IMR-90 (cell line): ENCODE results near the gene CPD. TPM values are rescaled to one million over a fixed set of nuclear protein-coding genes. Genes with fewer than 3 reads are reported as not detected.

Source experiments
- ATAC-seq: fragments of 200-7000 bp; cut with Tn5 transposase; 2 replicates; pipeline ENCODE4 v1.9.1; 2020; ENCODE audit warnings: low read depth, mild to moderate bottlenecking, moderate library complexity
- BruUV-seq: library from RNA; stranded (reverse); fragments of 400-500 nt; replicated peaks from 2 replicates; lab custom pipeline; 2021; lab: Mats Ljungman, UMichigan
- CTCF ChIA-PET: fragments of 300-600 bp; formaldehyde crosslinking; extraction: SDS; loops from one replicate; lab custom pipeline; 2021; ENCODE audit warnings: antibody characterized with exemption; lab: Yijun Ruan, JAX
- POLR2A ChIA-PET: fragments of 300-600 bp; sonication (Branson Sonifier 250); formaldehyde crosslinking; loops from one replicate; lab custom pipeline; 2022; ENCODE audit warnings: antibody characterized with exemption; ENCODE audit not compliant: unreplicated experiment; lab: Charles Lee
- DNase-seq: peaks from one replicate; pipeline ENCODE4 v3.0.0; 2013
- H2AFZ ChIP-seq: replicated peaks from 2 replicates; pipeline ENCODE3; 2013; ENCODE audit warnings: low read length, mild to moderate bottlenecking; ENCODE audit not compliant: poor library complexity
- H2AK5ac ChIP-seq: 2 replicates; pipeline ENCODE4 v1.6.1; 2013; ENCODE audit warnings: low read depth, low read length, inconsistent platforms
- H2AK9ac ChIP-seq: replicated peaks from 2 replicates; pipeline ENCODE3; 2013; ENCODE audit warnings: mild to moderate bottlenecking, low read depth, low read length, moderate library complexity; ENCODE audit not compliant: poor library complexity
- H2BK120ac ChIP-seq: 2 replicates; pipeline ENCODE4 v1.6.1; 2013; ENCODE audit warnings: low read depth, low read length, inconsistent platforms
- H2BK15ac ChIP-seq: 3 replicates; pipeline ENCODE4 v1.6.1; 2013; ENCODE audit warnings: low read depth, low read length, inconsistent platforms
- H2BK20ac ChIP-seq: 2 replicates; pipeline ENCODE4 v1.6.1; 2013; ENCODE audit warnings: low read depth, mild to moderate bottlenecking, inconsistent platforms, low read length, moderate library complexity
- H2BK5ac ChIP-seq: 2 replicates; pipeline ENCODE4 v1.6.1; 2013; ENCODE audit warnings: mild to moderate bottlenecking, low read depth, low read length, inconsistent platforms; ENCODE audit not compliant: poor library complexity, severe bottlenecking
- H3K14ac ChIP-seq: replicated peaks from 2 replicates; pipeline ENCODE4 v1.6.1; 2013; ENCODE audit warnings: low read depth, low read length, inconsistent platforms
- H3K18ac ChIP-seq: 2 replicates; pipeline ENCODE4 v1.6.1; 2013; ENCODE audit warnings: low read depth, low read length, control low read depth
- H3K23ac ChIP-seq: 2 replicates; pipeline ENCODE4 v1.6.1; 2013; ENCODE audit warnings: low read depth, low read length, inconsistent platforms
- H3K27ac ChIP-seq: 2 replicates; pipeline ENCODE4 v1.5.1; 2013; ENCODE audit warnings: mild to moderate bottlenecking, control low read depth, low read length; ENCODE audit not compliant: insufficient read depth
- H3K27me3 ChIP-seq: 2 replicates; pipeline ENCODE4 v1.6.1; 2013; ENCODE audit warnings: low read length; ENCODE audit not compliant: control insufficient read depth, insufficient read depth
- H3K36me3 ChIP-seq: 2 replicates; pipeline ENCODE4 v1.6.1; 2013; ENCODE audit warnings: low read length, mixed read lengths; ENCODE audit not compliant: control insufficient read depth, insufficient read depth
- H3K4ac ChIP-seq: 2 replicates; pipeline ENCODE4 v1.6.1; 2013; ENCODE audit warnings: low read depth, low read length, inconsistent platforms
- H3K4me1 ChIP-seq: 2 replicates; pipeline ENCODE4 v1.6.1; 2013; ENCODE audit warnings: low read length, mixed read lengths; ENCODE audit not compliant: control insufficient read depth, insufficient read depth
- H3K4me2 ChIP-seq: 2 replicates; pipeline ENCODE4 v1.6.1; 2013; ENCODE audit warnings: low read depth, mild to moderate bottlenecking, control low read depth, low read length, moderate library complexity
- H3K4me3 ChIP-seq: 2 replicates; pipeline ENCODE4 v1.5.1; 2013; ENCODE audit warnings: low read depth, mild to moderate bottlenecking, control low read depth, low read length, moderate library complexity; ENCODE audit not compliant: insufficient read depth
- H3K56ac ChIP-seq: 2 replicates; pipeline ENCODE4 v1.6.1; 2013; ENCODE audit warnings: low read length, inconsistent platforms; ENCODE audit not compliant: insufficient read depth; ENCODE audit errors: extremely low read depth
- H3K79me1 ChIP-seq, 2 experiments: 2 replicates each; pipeline ENCODE4 v1.6.1; 2013; ENCODE audit warnings: low read length in 2 of 2, inconsistent platforms in 1 of 2, low read depth in 1 of 2
- H3K9ac ChIP-seq: 2 replicates; pipeline ENCODE4 v1.6.1; 2013; ENCODE audit warnings: low read depth, low read length, control low read depth
- H3K9me1 ChIP-seq: 2 replicates; pipeline ENCODE4 v1.6.1; 2013; ENCODE audit warnings: low read length, inconsistent platforms; ENCODE audit not compliant: insufficient read depth
- H3K9me3 ChIP-seq: 2 replicates; pipeline ENCODE4 v1.6.1; 2013; ENCODE audit warnings: low read length; ENCODE audit not compliant: control insufficient read depth, insufficient read depth
- H4K20me1 ChIP-seq: 2 replicates; pipeline ENCODE4 v1.6.1; 2013; ENCODE audit warnings: low read length, inconsistent platforms; ENCODE audit not compliant: insufficient read depth
- H4K5ac ChIP-seq: 2 replicates; pipeline ENCODE4 v1.6.1; 2013; ENCODE audit warnings: mild to moderate bottlenecking, low read depth, low read length, control low read depth
- H4K8ac ChIP-seq, 2 experiments: 2 replicates each; pipeline ENCODE4 v1.6.1; 2013; ENCODE audit warnings: low read depth in 2 of 2, low read length in 2 of 2, control low read depth in 1 of 2, inconsistent platforms in 1 of 2
- H4K91ac ChIP-seq: 2 replicates; pipeline ENCODE4 v1.6.1; 2013; ENCODE audit warnings: low read depth, low read length, inconsistent platforms; ENCODE audit not compliant: insufficient read depth
- BHLHE40 ChIP-seq: fragments of 150-350 bp; IDR thresholded peaks from 2 replicates; pipeline ENCODE4 v1.6.1; 2016; ENCODE audit warnings: mild to moderate bottlenecking, low read depth, low read length
- CEBPB ChIP-seq: IDR thresholded peaks from 2 replicates; pipeline ENCODE4 v1.6.1; 2012; ENCODE audit warnings: low read depth, low read length, improper control_type of control experiment
- CHD1 ChIP-seq: IDR thresholded peaks from 2 replicates; pipeline ENCODE4 v1.6.1; 2012; ENCODE audit warnings: low read depth, low read length, improper control_type of control experiment
- ELK1 ChIP-seq: fragments of 150-350 bp; IDR thresholded peaks from 2 replicates; pipeline ENCODE4 v1.6.1; 2016; ENCODE audit warnings: low read depth, mild to moderate bottlenecking, low read length, moderate library complexity, borderline replicate concordance
- FOS ChIP-seq: fragments of 150-350 bp; IDR thresholded peaks from 2 replicates; pipeline ENCODE4 v1.6.1; 2016; ENCODE audit warnings: low read depth, low read length
- MAFK ChIP-seq: IDR thresholded peaks from 2 replicates; pipeline ENCODE4 v1.6.1; 2012; ENCODE audit warnings: low read depth, low read length, improper control_type of control experiment
- MAZ ChIP-seq: IDR thresholded peaks from 2 replicates; pipeline ENCODE4 v1.6.1; 2012; ENCODE audit warnings: low read depth, mild to moderate bottlenecking, low read length, improper control_type of control experiment, moderate library complexity, borderline replicate concordance
- MXI1 ChIP-seq: IDR thresholded peaks from 2 replicates; pipeline ENCODE4 v1.6.1; 2012; ENCODE audit warnings: low read depth, mild to moderate bottlenecking, low read length, moderate library complexity, borderline replicate concordance
- NFE2L2 ChIP-seq: fragments of 150-350 bp; IDR thresholded peaks from 2 replicates; pipeline ENCODE4 v1.6.1; 2016; ENCODE audit warnings: low read depth, mild to moderate bottlenecking, low read length
- POLR2A ChIP-seq: IDR thresholded peaks from 2 replicates; pipeline ENCODE4 v1.6.1; 2012; ENCODE audit warnings: mild to moderate bottlenecking, low read depth, low read length
- RAD21 ChIP-seq: IDR thresholded peaks from 2 replicates; pipeline ENCODE4 v1.6.1; 2012; ENCODE audit warnings: low read length, improper control_type of control experiment
- RCOR1 ChIP-seq: IDR thresholded peaks from 2 replicates; pipeline ENCODE4 v1.6.1; 2012; ENCODE audit warnings: mild to moderate bottlenecking, low read length, improper control_type of control experiment; ENCODE audit not compliant: insufficient replicate concordance
- RFX5 ChIP-seq: IDR thresholded peaks from 2 replicates; pipeline ENCODE4 v1.8.0; 2012; ENCODE audit warnings: low read depth, mild to moderate bottlenecking, low read length, moderate library complexity
- SMC3 ChIP-seq: fragments of 150-350 bp; IDR thresholded peaks from 2 replicates; pipeline ENCODE4 v1.6.1; 2016; ENCODE audit warnings: low read depth, mild to moderate bottlenecking, antibody characterized with exemption, low read length, moderate library complexity
- USF2 ChIP-seq: fragments of 150-350 bp; IDR thresholded peaks from 2 replicates; pipeline ENCODE4 v1.6.1; 2017; ENCODE audit warnings: mild to moderate bottlenecking, antibody characterized with exemption, low read length, low read depth
- WGBS, 2 experiments: methylation state at CpG; one replicate each; pipeline versions ENCODE4 v1.1.5 to v1.1.7; 2013; ENCODE audit warnings: missing lambda C conversion rate in 2 of 2; ENCODE audit not compliant: insufficient read length in 1 of 2; ENCODE audit errors: extremely low coverage in 2 of 2; 5-methylcytosine and 5-hydroxymethylcytosine counted together
- dilution Hi-C: fragments of 300-500 bp; cut with HindIII; formaldehyde crosslinking; loops from one replicate; pipeline ENCODE4 v1.14.3; 2018; ENCODE audit warnings: low sequenced_read_pairs; ENCODE audit not compliant: unreplicated experiment
- in situ Hi-C: fragments of 300-500 bp; cut with MboI; formaldehyde crosslinking; loops from 3 replicates; pipeline ENCODE4 v1.14.3; 2019; ENCODE audit warnings: low sequenced_read_pairs, inconsistent platforms, mixed read lengths
- intact Hi-C: fragments of 100-400 bp; cut with micrococcal nuclease; formaldehyde crosslinking; loops from 2 replicates; pipeline ENCODE4 v1.10.0; 2022
- polyA plus RNA-seq, 3 experiments: library from polyadenylated mRNA; depleted of rRNA; stranded (reverse); fragments of >200 nt; gene quantifications; 2 replicates each; pipeline ENCODE4 v1.2.3, GENCODE V29; 2012; ENCODE audit warnings: low replicate concordance in 1 of 3
- total RNA-seq: library from RNA; depleted of rRNA; stranded (reverse); fragments of >200 nt; gene quantifications from 2 replicates; pipeline ENCODE4 v1.2.3, GENCODE V29; 2012
- TF ChIP-seq, protein P1 (sequence below): conservative IDR thresholded peaks from 2 replicates; pipeline ENCODE4 v1.5.1; 2012; ENCODE audit warnings: mild to moderate bottlenecking, low read depth, low read length, improper control_type of control experiment

Gene CPD
- total and polyA plus RNA-seq, 2 of the 4 experiments (the other 2 are of a cell fraction) = 23.4 to 94.5 TPM

- H3K4ac ChIP-seq = peak overlapping the region; percentile 46; the same call in 1 of the 2 replicates
These were observed 3.1 kb upstream of the CPD start for GRCh38 chr17:30375661-30376060.

More at GRCh38 chr17:30375661-30376060, 3.1 kb upstream of the CPD start:
- Histone ChIP-seq H3K4me3 (no peak overlapping the region), H2AK9ac (no peak overlapping the region), H3K9me3 (no peaks in the 10 kb centered on the region), H2BK15ac (0 out of 3 replicates have a peak overlapping the region, but pooled peaks have one; percentile 8), H3K18ac (no peak overlapping the region; the same call in 1 of the 2 replicates), H4K8ac (no peak overlapping the region), H3K27ac (no peak overlapping the region), H2BK20ac (peak overlapping the region; percentile 65; the same call in 1 of the 2 replicates), H3K4me2 (no peak overlapping the region), H3K27me3 (no peaks in the 10 kb centered on the region), H2AFZ (no peak overlapping the region), H3K9ac (no peak overlapping the region), H3K56ac (peak overlapping the region; percentile 24; the same call in 1 of the 2 replicates), H3K14ac (no peak overlapping the region), H2BK120ac (no peak overlapping the region), H4K91ac (no peak overlapping the region), H2AK5ac (peak overlapping the region; percentile 42; the same call in 1 of the 2 replicates), H4K5ac (no peak overlapping the region), H3K36me3 (no peaks in the 10 kb centered on the region), H3K9me1 (peaks cover 13% of the 10 kb centered on the region), H3K4me1 (peaks cover 20% of the 10 kb centered on the region), H4K20me1 (peaks cover 12% of the 10 kb centered on the region; the same call in 1 of the 2 replicates), H3K23ac (0 out of 2 replicates have a peak overlapping the region, but pooled peaks have one; percentile 7), H2BK5ac (no peak overlapping the region), H3K79me1 (peaks cover 5 to 16% of the 10 kb centered on the region in 2 experiments; a peak in 3 of 4 replicates)
- no peak for TF ChIP-seq RAD21
- TF ChIP-seq, protein P1, sequence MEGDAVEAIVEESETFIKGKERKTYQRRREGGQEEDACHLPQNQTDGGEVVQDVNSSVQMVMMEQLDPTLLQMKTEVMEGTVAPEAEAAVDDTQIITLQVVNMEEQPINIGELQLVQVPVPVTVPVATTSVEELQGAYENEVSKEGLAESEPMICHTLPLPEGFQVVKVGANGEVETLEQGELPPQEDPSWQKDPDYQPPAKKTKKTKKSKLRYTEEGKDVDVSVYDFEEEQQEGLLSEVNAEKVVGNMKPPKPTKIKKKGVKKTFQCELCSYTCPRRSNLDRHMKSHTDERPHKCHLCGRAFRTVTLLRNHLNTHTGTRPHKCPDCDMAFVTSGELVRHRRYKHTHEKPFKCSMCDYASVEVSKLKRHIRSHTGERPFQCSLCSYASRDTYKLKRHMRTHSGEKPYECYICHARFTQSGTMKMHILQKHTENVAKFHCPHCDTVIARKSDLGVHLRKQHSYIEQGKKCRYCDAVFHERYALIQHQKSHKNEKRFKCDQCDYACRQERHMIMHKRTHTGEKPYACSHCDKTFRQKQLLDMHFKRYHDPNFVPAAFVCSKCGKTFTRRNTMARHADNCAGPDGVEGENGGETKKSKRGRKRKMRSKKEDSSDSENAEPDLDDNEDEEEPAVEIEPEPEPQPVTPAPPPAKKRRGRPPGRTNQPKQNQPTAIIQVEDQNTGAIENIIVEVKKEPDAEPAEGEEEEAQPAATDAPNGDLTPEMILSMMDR = no peak
- TF ChIP-seq ELK1 = no peak
- TF ChIP-seq BHLHE40 = no peak
- TF ChIP-seq NFE2L2 = no peak
- TF ChIP-seq POLR2A = no peak
- TF ChIP-seq MAZ = no peak
- TF ChIP-seq RFX5 = no peak
- no peak for TF ChIP-seq FOS
- no peak for TF ChIP-seq SMC3
- TF ChIP-seq USF2 = no peak
- TF ChIP-seq RCOR1 = no peak
- no peak for TF ChIP-seq CHD1
- no peak for TF ChIP-seq MXI1
- no peak for TF ChIP-seq MAFK
- no peak for TF ChIP-seq CEBPB
- no CpG with 5 or more reads among the region's 1 CpG for WGBS, 2 experiments
- CTCF ChIA-PET = no interaction called here
- in situ Hi-C loops (no loop called here), intact Hi-C loops (loop anchor here (1.0 to 5.0 kb wide), 3 partner anchors 25 to 83 kb away; partner anchors contain the start of gene BLMH), dilution Hi-C loops (no loop called here)
- no TSS peak for BruUV-seq
- DNase-seq (peak; percentile 28), ATAC-seq (no peak)
- POLR2A ChIA-PET = no interaction called here
